Endodermal cell (in vitro differentiated cells): ENCODE data around the gene HLA-DQB1. TPM values are rescaled to one million over a fixed set of nuclear protein-coding genes. Genes with fewer than 3 reads are reported as not detected.

Experiments
- DNase-seq: peaks from one replicate; pipeline ENCODE4 v3.0.0-alpha.2; 2017
- H3K27ac ChIP-seq: 2 replicates; pipeline ENCODE4 v1.5.1; 2013; ENCODE audit warnings: mild to moderate bottlenecking, low read depth, low read length, moderate library complexity
- H3K27me3 ChIP-seq: 2 replicates; pipeline ENCODE4 v1.6.1; 2013; ENCODE audit warnings: mild to moderate bottlenecking, low read length, moderate library complexity; ENCODE audit not compliant: insufficient read depth, control insufficient read depth, poor library complexity, severe bottlenecking
- H3K36me3 ChIP-seq: 2 replicates; pipeline ENCODE4 v1.7.0; 2013; ENCODE audit warnings: mild to moderate bottlenecking, low read length, moderate library complexity; ENCODE audit not compliant: control insufficient read depth, insufficient read depth
- H3K4me1 ChIP-seq: one replicate; pipeline ENCODE4 v1.7.0; 2013; ENCODE audit warnings: low read length; ENCODE audit not compliant: control insufficient read depth, insufficient read depth
- H3K4me3 ChIP-seq: 2 replicates; pipeline ENCODE4 v1.5.1; 2013; ENCODE audit warnings: mild to moderate bottlenecking, low read length, moderate library complexity
- H3K9ac ChIP-seq: 2 replicates; pipeline ENCODE4 v1.6.1; 2013; ENCODE audit warnings: mild to moderate bottlenecking, low read length, moderate library complexity; ENCODE audit not compliant: poor library complexity, severe bottlenecking; ENCODE audit errors: extremely low read depth
- H3K9me3 ChIP-seq: 2 replicates; pipeline ENCODE4 v1.6.1; 2013; ENCODE audit warnings: mild to moderate bottlenecking, low read length, moderate library complexity; ENCODE audit not compliant: control insufficient read depth
- H3K27ac Mint-ChIP-seq: 2 replicates; pipeline ENCODE4 v1.8.0; 2020; ENCODE audit warnings: mixed read lengths
- H3K27me3 Mint-ChIP-seq: 2 replicates; pipeline ENCODE4 v1.8.0; 2021; ENCODE audit warnings: mild to moderate bottlenecking, mixed read lengths; ENCODE audit not compliant: insufficient read depth
- H3K36me3 Mint-ChIP-seq: 2 replicates; pipeline ENCODE4 v1.8.0; 2020; ENCODE audit warnings: low read depth, mixed read lengths
- H3K4me1 Mint-ChIP-seq: 2 replicates; pipeline ENCODE4 v1.8.0; 2020; ENCODE audit warnings: mixed read lengths
- H3K4me3 Mint-ChIP-seq: 2 replicates; pipeline ENCODE4 v1.8.0; 2020; ENCODE audit warnings: mild to moderate bottlenecking, moderate library complexity, mixed read lengths
- H3K9me3 Mint-ChIP-seq: 2 replicates; pipeline ENCODE4 v1.8.0; 2020; ENCODE audit warnings: mild to moderate bottlenecking, mixed read lengths
- WGBS, 2 experiments: methylation state at CpG; one replicate each; pipeline versions ENCODE4 v1.1.5 to v1.1.7; 2013; ENCODE audit warnings: missing lambda C conversion rate in 2 of 2, mixed read lengths in 1 of 2; ENCODE audit not compliant: insufficient coverage in 1 of 2, insufficient read length in 1 of 2; 5-methylcytosine and 5-hydroxymethylcytosine counted together
- total RNA-seq, 2 donors: library from RNA; stranded (reverse); fragmentation: NEBNext Ultra II Directional in 1 of 2; extraction: Animal tissue kit (Norgen Biotek cat#: 25700) in 1 of 2; gene quantifications; 2 replicates in 1 of 2; 3 replicates in 1 of 2; pipeline ENCODE4 v1.2.1, GENCODE V29; 2021
- TF ChIP-seq, protein P1 (sequence below): fragments of 200-600 bp; sonication (generic); conservative IDR thresholded peaks from 2 replicates; pipeline ENCODE4 v1.5.0; 2021; ENCODE audit warnings: antibody characterized with exemption, mild to moderate bottlenecking

Gene HLA-DQB1
- total RNA-seq, 2 donors from 2014 or later: 2.2 to 11.1 TPM

DNA sequence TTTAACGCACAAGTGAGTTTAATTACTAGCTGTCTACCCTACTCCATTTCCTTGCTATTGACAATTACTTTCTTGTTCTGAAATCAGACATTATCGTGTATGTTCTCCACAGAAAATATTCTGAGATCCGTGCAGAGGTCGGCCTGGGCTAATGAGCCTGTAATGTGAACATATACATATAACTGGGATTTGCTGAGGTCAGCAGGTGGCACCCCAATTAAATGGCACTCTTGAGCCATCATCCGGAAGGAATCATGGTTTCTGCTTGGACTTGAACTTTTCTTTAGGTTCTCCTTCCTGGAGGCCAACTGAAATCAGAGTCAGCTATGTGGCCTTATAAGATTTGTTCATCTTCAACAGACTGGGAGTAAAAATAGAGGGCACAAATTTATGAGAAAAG lies 3.6 kb downstream of the HLA-DQB1 start:
- 68 to 87% methylated on average over 4 to 5 of the region's 5 CpGs for WGBS, 2 experiments
- H3K27me3 Mint-ChIP-seq: peaks cover 41% of the 10 kb centered on the region
- no peaks in the 10 kb centered on the region for H3K9me3 ChIP-seq
- TF ChIP-seq, protein P1, sequence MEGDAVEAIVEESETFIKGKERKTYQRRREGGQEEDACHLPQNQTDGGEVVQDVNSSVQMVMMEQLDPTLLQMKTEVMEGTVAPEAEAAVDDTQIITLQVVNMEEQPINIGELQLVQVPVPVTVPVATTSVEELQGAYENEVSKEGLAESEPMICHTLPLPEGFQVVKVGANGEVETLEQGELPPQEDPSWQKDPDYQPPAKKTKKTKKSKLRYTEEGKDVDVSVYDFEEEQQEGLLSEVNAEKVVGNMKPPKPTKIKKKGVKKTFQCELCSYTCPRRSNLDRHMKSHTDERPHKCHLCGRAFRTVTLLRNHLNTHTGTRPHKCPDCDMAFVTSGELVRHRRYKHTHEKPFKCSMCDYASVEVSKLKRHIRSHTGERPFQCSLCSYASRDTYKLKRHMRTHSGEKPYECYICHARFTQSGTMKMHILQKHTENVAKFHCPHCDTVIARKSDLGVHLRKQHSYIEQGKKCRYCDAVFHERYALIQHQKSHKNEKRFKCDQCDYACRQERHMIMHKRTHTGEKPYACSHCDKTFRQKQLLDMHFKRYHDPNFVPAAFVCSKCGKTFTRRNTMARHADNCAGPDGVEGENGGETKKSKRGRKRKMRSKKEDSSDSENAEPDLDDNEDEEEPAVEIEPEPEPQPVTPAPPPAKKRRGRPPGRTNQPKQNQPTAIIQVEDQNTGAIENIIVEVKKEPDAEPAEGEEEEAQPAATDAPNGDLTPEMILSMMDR: no peak
- H3K4me3 Mint-ChIP-seq: no peak overlapping the region
- H3K9ac ChIP-seq: no peak overlapping the region
- H3K4me1 Mint-ChIP-seq: peaks cover 3% of the 10 kb centered on the region
- no peaks in the 10 kb centered on the region for H3K36me3 ChIP-seq
- DNase-seq: no peak
- no peak overlapping the region for H3K27ac Mint-ChIP-seq
- H3K27me3 ChIP-seq: no peaks in the 10 kb centered on the region
- H3K9me3 Mint-ChIP-seq: no peaks in the 10 kb centered on the region
- H3K36me3 Mint-ChIP-seq: no peaks in the 10 kb centered on the region
- H3K4me3 ChIP-seq: no peak overlapping the region
- H3K27ac ChIP-seq: no peak overlapping the region
- H3K4me1 ChIP-seq: no peaks in the 10 kb centered on the region

DNA sequence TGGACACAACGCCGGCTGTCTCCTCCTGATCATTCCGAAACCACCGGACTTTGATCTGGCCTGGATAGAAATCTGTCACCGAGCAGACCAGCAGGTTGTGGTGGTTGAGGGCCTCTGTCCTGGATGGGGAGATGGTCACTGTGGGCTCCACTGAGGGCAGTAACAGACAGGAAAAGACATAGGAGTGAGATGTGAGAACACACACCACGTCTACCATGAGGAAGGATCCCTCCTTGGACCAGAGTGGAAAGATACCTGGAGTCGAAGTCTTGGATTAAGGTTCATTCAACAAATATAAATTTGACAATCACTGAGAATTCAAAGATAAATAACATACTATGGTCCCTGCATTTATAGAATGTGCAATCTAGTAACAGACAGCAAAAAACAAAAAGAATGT lies 4.4 kb downstream of the HLA-DQB1 start:
- peaks cover 5% of the 10 kb centered on the region for H3K9me3 Mint-ChIP-seq
- peaks cover 8% of the 10 kb centered on the region for H3K4me1 Mint-ChIP-seq
- H3K4me3 Mint-ChIP-seq: no peak overlapping the region
- Histone ChIP-seq H3K27me3 (no peaks in the 10 kb centered on the region), H3K4me3 (no peak overlapping the region), H3K9me3 (no peaks in the 10 kb centered on the region), H3K27ac (no peak overlapping the region), H3K36me3 (no peaks in the 10 kb centered on the region), H3K9ac (no peak overlapping the region), H3K4me1 (no peaks in the 10 kb centered on the region)
- H3K27ac Mint-ChIP-seq: no peak overlapping the region
- TF ChIP-seq, protein P1: no peak
- 81% methylated on average over 6 of the region's 7 CpGs; no CpG with 5 or more reads in 1 of the 2 experiments for WGBS, 2 experiments
- peaks cover 41% of the 10 kb centered on the region for H3K27me3 Mint-ChIP-seq
- no peak for DNase-seq
- H3K36me3 Mint-ChIP-seq: no peaks in the 10 kb centered on the region

DNA sequence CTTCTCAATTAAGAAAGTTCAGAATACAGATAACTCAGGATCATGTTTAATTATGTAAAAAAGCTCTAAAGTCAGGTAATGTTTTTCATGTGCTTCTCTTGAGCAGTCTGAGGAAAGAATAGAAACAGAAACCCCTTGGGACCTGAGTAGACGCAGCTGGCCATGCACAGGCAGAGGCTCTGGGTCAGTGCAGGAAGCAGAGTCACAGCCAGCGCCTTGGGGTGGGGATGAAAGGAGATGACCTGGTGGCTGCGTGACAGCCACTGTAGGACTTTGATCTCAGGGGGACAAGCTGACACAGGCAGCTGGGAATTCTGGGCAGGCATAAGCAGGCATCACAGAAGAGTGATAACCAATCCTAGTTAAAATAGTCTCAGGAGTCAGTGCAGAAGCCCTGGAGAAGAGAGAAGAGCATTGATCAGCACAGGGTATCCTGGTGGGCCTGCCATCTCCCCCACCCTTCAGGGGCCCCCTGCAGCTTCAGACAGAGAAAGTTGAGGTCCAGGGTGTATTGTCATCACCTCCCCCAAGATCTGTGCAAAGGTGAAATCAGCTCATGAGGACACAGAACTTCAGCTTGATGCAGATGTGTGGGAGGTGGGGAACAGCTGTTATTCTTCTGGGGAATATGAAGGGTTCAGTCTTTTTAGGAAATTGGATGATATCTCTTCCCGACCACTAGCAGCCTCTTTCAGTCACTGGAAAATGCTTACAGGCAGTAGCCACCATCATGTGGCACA lies 6.4 kb downstream of the HLA-DQB1 start:
- no peaks in the 10 kb centered on the region for H3K36me3 ChIP-seq
- H3K27me3 ChIP-seq: no peaks in the 10 kb centered on the region
- peaks cover 25% of the 10 kb centered on the region for H3K9me3 Mint-ChIP-seq
- H3K9ac ChIP-seq: no peak overlapping the region
- no peak overlapping the region for H3K4me3 Mint-ChIP-seq
- H3K4me1 Mint-ChIP-seq: peaks cover 11% of the 10 kb centered on the region
- no peak overlapping the region for H3K4me3 ChIP-seq
- H3K27ac Mint-ChIP-seq: no peak overlapping the region
- 60 to 79% methylated on average over 1 to 4 of the region's 4 CpGs for WGBS, 2 experiments
- TF ChIP-seq, protein P1: no peak
- DNase-seq: no peak
- no peak overlapping the region for H3K27ac ChIP-seq
- peaks cover 6% of the 10 kb centered on the region for H3K9me3 ChIP-seq
- H3K4me1 ChIP-seq: no peaks in the 10 kb centered on the region
- peaks cover 5% of the 10 kb centered on the region for H3K36me3 Mint-ChIP-seq
- H3K27me3 Mint-ChIP-seq: peaks cover 22% of the 10 kb centered on the region
